ENCODE results near the gene UBE2G1.
A peak's percentile ranks its signal among the peaks of the same experiment; 100 is the strongest.

Gene UBE2G1

GRCh38 chr17:4317610-4318009, 48.9 kb downstream of the UBE2G1 start:
- no peak overlapping the region for H3K27ac ChIP-seq (ENCODE audit: low read depth, low read length)
- H3F3A ChIP-seq (ENCODE audit: insufficient read depth): peaks cover 28% of the 10 kb centered on the region; the same call in 1 of the 2 replicates
- no peaks in the 10 kb centered on the region for H3K27me3 ChIP-seq (ENCODE audit: low read length)
- peaks cover 99% of the 10 kb centered on the region for H3K79me2 ChIP-seq (ENCODE audit: insufficient read depth, low read length)
- H4K20me1 ChIP-seq (ENCODE audit: low read depth, low read length): peaks cover 50% of the 10 kb centered on the region
- H3K9me3 ChIP-seq (ENCODE audit: insufficient read depth, low read length): no peaks in the 10 kb centered on the region
- H3K4me3 ChIP-seq (ENCODE audit: insufficient read depth, low read length, poor library complexity, severe bottlenecking): no peak overlapping the region
- H2AFZ ChIP-seq (ENCODE audit: low read depth, low read length, severe bottlenecking): no peak overlapping the region
- peaks cover 7% of the 10 kb centered on the region; the same call in 1 of the 2 replicates for H3K36me3 ChIP-seq (ENCODE audit: low read length)
- no peak overlapping the region for H3K4me2 ChIP-seq (ENCODE audit: low read depth, low read length, poor library complexity, severe bottlenecking)
- H3K9me2 ChIP-seq (replicated peaks; ENCODE audit: insufficient read depth, low read length): no peaks in the 10 kb centered on the region
- no peak overlapping the region for H3K9ac ChIP-seq (ENCODE audit: low read length)
- TF ChIP-seq EZH2phosphoT487 (conservative IDR thresholded peaks at IDR 0.05; ENCODE audit: low read length) (no peak), CTCF (IDR thresholded peaks at IDR 0.05; ENCODE audit: insufficient read depth, low read length, poor library complexity, severe bottlenecking) (no peak)

GRCh38 chr17:4316648-4317047, 49.8 kb downstream of the UBE2G1 start:
- Histone ChIP-seq H3F3A (ENCODE audit: insufficient read depth) (peaks cover 24% of the 10 kb centered on the region; the same call in 1 of the 2 replicates), H3K4me2 (ENCODE audit: low read depth, low read length, poor library complexity, severe bottlenecking) (no peak overlapping the region), H3K27ac (ENCODE audit: low read depth, low read length) (no peak overlapping the region), H3K4me3 (ENCODE audit: insufficient read depth, low read length, poor library complexity, severe bottlenecking) (no peak overlapping the region), H3K9me2 (replicated peaks; ENCODE audit: insufficient read depth, low read length) (no peaks in the 10 kb centered on the region), H2AFZ (ENCODE audit: low read depth, low read length, severe bottlenecking) (no peak overlapping the region), H3K9ac (ENCODE audit: low read length) (no peak overlapping the region), H3K36me3 (ENCODE audit: low read length) (peaks cover 2% of the 10 kb centered on the region; the same call in 1 of the 2 replicates), H3K9me3 (ENCODE audit: insufficient read depth, low read length) (no peaks in the 10 kb centered on the region), H4K20me1 (ENCODE audit: low read depth, low read length) (peaks cover 47% of the 10 kb centered on the region), H3K27me3 (ENCODE audit: low read length) (no peaks in the 10 kb centered on the region), H3K79me2 (ENCODE audit: insufficient read depth, low read length) (peaks cover 99% of the 10 kb centered on the region)
- TF ChIP-seq EZH2phosphoT487 (conservative IDR thresholded peaks at IDR 0.05; ENCODE audit: low read length) (no peak), CTCF (IDR thresholded peaks at IDR 0.05; ENCODE audit: insufficient read depth, low read length, poor library complexity, severe bottlenecking) (no peak)

GRCh38 chr17:4314618-4315017, 51.9 kb downstream of the UBE2G1 start:
- H3K9ac ChIP-seq (ENCODE audit: low read length): no peak overlapping the region
- no peaks in the 10 kb centered on the region for H3K9me2 ChIP-seq (replicated peaks; ENCODE audit: insufficient read depth, low read length)
- H2AFZ ChIP-seq (ENCODE audit: low read depth, low read length, severe bottlenecking): no peak overlapping the region
- no peaks in the 10 kb centered on the region for H3K36me3 ChIP-seq (ENCODE audit: low read length)
- peak overlapping the region; percentile 3 for H3K4me2 ChIP-seq (ENCODE audit: low read depth, low read length, poor library complexity, severe bottlenecking)
- H3F3A ChIP-seq (ENCODE audit: insufficient read depth): peaks cover 27% of the 10 kb centered on the region; the same call in 1 of the 2 replicates
- H4K20me1 ChIP-seq (ENCODE audit: low read depth, low read length): peaks cover 37% of the 10 kb centered on the region
- H3K9me3 ChIP-seq (ENCODE audit: insufficient read depth, low read length): no peaks in the 10 kb centered on the region
- no peak overlapping the region for H3K27ac ChIP-seq (ENCODE audit: low read depth, low read length)
- no peak overlapping the region for H3K4me3 ChIP-seq (ENCODE audit: insufficient read depth, low read length, poor library complexity, severe bottlenecking)
- no peaks in the 10 kb centered on the region for H3K27me3 ChIP-seq (ENCODE audit: low read length)
- TF ChIP-seq EZH2phosphoT487 (conservative IDR thresholded peaks at IDR 0.05; ENCODE audit: low read length) (no peak), CTCF (IDR thresholded peaks at IDR 0.05; ENCODE audit: insufficient read depth, low read length, poor library complexity, severe bottlenecking) (no peak)
- peaks cover 99% of the 10 kb centered on the region for H3K79me2 ChIP-seq (ENCODE audit: insufficient read depth, low read length)

Measured in SU-DHL-6 (cell line).